RWPE1 (cell line): ENCODE results near the gene NLRP9.

Experiments
- CTCF ChIA-PET: fragments of 350-600 bp; sonication (Branson Sonifier 250); formaldehyde crosslinking; extraction: SDS; loops from one replicate; lab custom pipeline; 2021; lab: Yijun Ruan, JAX
- POLR2A ChIA-PET: fragments of 400-600 bp; formaldehyde crosslinking; extraction: SDS; loops from one replicate; lab custom pipeline; 2020; ENCODE audit warnings: antibody characterized with exemption; ENCODE audit not compliant: low non-redundant PET; lab: Yijun Ruan, JAX
- DNase-seq: peaks from one replicate; pipeline ENCODE4 v3.0.0; 2012; ENCODE audit warnings: low spot score
- H3K27ac ChIP-seq: fragments of 450-650 bp; 2 replicates; pipeline ENCODE4 v1.5.1; 2017
- CTCF ChIP-seq: fragments of 450-650 bp; conservative IDR thresholded peaks from 2 replicates; pipeline ENCODE4 v1.5.1; 2017; ENCODE audit warnings: low read depth, mild to moderate bottlenecking

The NLRP9 gene

GRCh38 chr19:55690109-55690768 is 48.0 kb downstream of the NLRP9 start:
- ChIA-PET CTCF (no interaction called here), POLR2A (no interaction called here)
- DNase-seq = no peak
- no peak overlapping the region for H3K27ac ChIP-seq
- no peak for TF ChIP-seq CTCF

- CTCF ChIA-PET = no interaction called here
These were observed 48.6 kb downstream of the NLRP9 start for GRCh38 chr19:55689411-55690108.

GRCh38 chr19:55688422-55689218 is 49.6 kb downstream of the NLRP9 start:
- peak overlapping the region; percentile 12; the same call in 1 of the 2 replicates for H3K27ac ChIP-seq
- ChIA-PET POLR2A (no interaction called here), CTCF (no interaction called here)
- no peak for TF ChIP-seq CTCF
- DNase-seq = no peak

More at GRCh38 chr19:55689411-55690108, 48.6 kb downstream of the NLRP9 start:
- POLR2A ChIA-PET = no interaction called here
- no peak for TF ChIP-seq CTCF
- no peak overlapping the region for H3K27ac ChIP-seq
- no peak for DNase-seq

GRCh38 chr19:55687281-55688201 is 50.7 kb downstream of the NLRP9 start:
- H3K27ac ChIP-seq = peak overlapping the region; percentile 12; the same call in 1 of the 2 replicates
- no peak for TF ChIP-seq CTCF
- CTCF ChIA-PET = no interaction called here
- POLR2A ChIA-PET = no interaction called here
- DNase-seq = no peak

GRCh38 chr19:55686311-55687050 is 51.7 kb downstream of the NLRP9 start:
- POLR2A ChIA-PET = no interaction called here
- no peak overlapping the region for H3K27ac ChIP-seq
- CTCF ChIA-PET = no interaction called here
- no peak for DNase-seq
- no peak for TF ChIP-seq CTCF
